Smooth muscle cell (in vitro differentiated cells): ENCODE results near the gene LDHA. TPM values are rescaled to one million over a fixed set of nuclear protein-coding genes. Genes with fewer than 3 reads are reported as not detected.
"Not testable (repeated sequence)": the region's sequence is repeated elsewhere in the genome, so short reads cannot be mapped to it uniquely, and the experiment has no call there.

Experiments
- DNase-seq: peaks from one replicate; lab custom pipeline; 2025; ENCODE audit not compliant: unreplicated experiment; lab: John Stamatoyannopoulos, UW
- H2AFZ ChIP-seq: fragments of 200-600 bp; sonication (generic); 2 replicates; pipeline ENCODE4 v1.6.0; 2016; ENCODE audit warnings: antibody characterized with exemption, low read depth, mild to moderate bottlenecking
- H3F3A ChIP-seq: fragments of 200-600 bp; sonication (generic); 2 replicates; pipeline ENCODE4 v1.6.0; 2017; ENCODE audit warnings: antibody characterized with exemption, low read depth
- H3K27ac ChIP-seq: fragments of 200-600 bp; sonication (generic); 2 replicates; pipeline ENCODE4 v1.5.1; 2016; ENCODE audit warnings: low read depth, mild to moderate bottlenecking
- H3K27me3 ChIP-seq: fragments of 200-600 bp; sonication (generic); 2 replicates; pipeline ENCODE4 v1.6.1; 2016; ENCODE audit warnings: low read depth, mild to moderate bottlenecking
- H3K36me3 ChIP-seq: fragments of 200-600 bp; sonication (generic); 2 replicates; pipeline ENCODE4 v1.5.1; 2016; ENCODE audit warnings: low read depth
- H3K4me1 ChIP-seq: fragments of 200-600 bp; sonication (generic); 2 replicates; pipeline ENCODE4 v1.5.1; 2016; ENCODE audit warnings: low read depth
- H3K4me2 ChIP-seq: fragments of 200-600 bp; sonication (generic); 2 replicates; pipeline ENCODE4 v1.6.0; 2016; ENCODE audit warnings: mild to moderate bottlenecking
- H3K4me3 ChIP-seq: fragments of 200-600 bp; sonication (generic); 2 replicates; pipeline ENCODE4 v1.5.1; 2016; ENCODE audit warnings: mild to moderate bottlenecking
- H3K79me2 ChIP-seq: fragments of 200-600 bp; sonication (generic); 2 replicates; pipeline ENCODE4 v1.6.0; 2016; ENCODE audit warnings: low read depth, mild to moderate bottlenecking
- H3K9ac ChIP-seq: fragments of 200-600 bp; sonication (generic); 2 replicates; pipeline ENCODE4 v1.6.0; 2016; ENCODE audit warnings: low read depth
- H3K9me3 ChIP-seq: fragments of 200-600 bp; sonication (generic); replicated peaks from 2 replicates; pipeline ENCODE4 v1.5.1; 2016; ENCODE audit warnings: low read depth
- H4K20me1 ChIP-seq: fragments of 200-600 bp; sonication (generic); 2 replicates; pipeline ENCODE4 v1.6.0; 2016; ENCODE audit warnings: low read depth
- WGBS: methylation state at CpG from one replicate; pipeline ENCODE4 v1.1.7; 2016; ENCODE audit warnings: low lambda C conversion rate; 5-methylcytosine and 5-hydroxymethylcytosine counted together
- polyA plus RNA-seq: library from polyadenylated mRNA; unstranded; fragments of >200 nt; fragmentation: Nextera tagmentation; extraction: Ambion mirVana; gene quantifications from 2 replicates; pipeline ENCODE4 v1.2.1, GENCODE V29; 2016
- total RNA-seq: library from RNA; depleted of rRNA; stranded (reverse); fragments of >200 nt; gene quantifications from 2 replicates; pipeline ENCODE4 v1.2.3, GENCODE V29; 2014
- TF ChIP-seq, protein P1 (sequence below): fragments of 200-600 bp; sonication (generic); IDR thresholded peaks from 2 replicates; pipeline ENCODE4 v1.5.1; 2017; ENCODE audit warnings: borderline replicate concordance, mild to moderate bottlenecking, antibody characterized with exemption; ENCODE audit not compliant: insufficient read depth, poor library complexity, severe bottlenecking

The LDHA gene
- total and polyA plus RNA-seq, 2 experiments from 2014 or later, result 1,106 to 2,158 TPM

GRCh38 chr11:18395735-18396504 is 1.6 kb downstream of the LDHA start:
- Histone ChIP-seq H3K4me1 (peaks cover 13% of the 10 kb centered on the region), H3K9ac (peak overlapping the region; percentile 90), H4K20me1 (peaks cover 63% of the 10 kb centered on the region), H3F3A (peaks cover 49% of the 10 kb centered on the region), H3K4me3 (peak overlapping the region; percentile 96), H3K4me2 (peak overlapping the region; percentile 93), H3K36me3 (peaks cover 31% of the 10 kb centered on the region), H3K27me3 (no peaks in the 10 kb centered on the region), H2AFZ (no peak overlapping the region), H3K9me3 (no peaks in the 10 kb centered on the region), H3K27ac (peak overlapping the region; percentile 90), H3K79me2 (peaks cover 57% of the 10 kb centered on the region)
- under 1% methylated on average over 46 of the region's 46 CpGs for WGBS
- TF ChIP-seq, protein P1, sequence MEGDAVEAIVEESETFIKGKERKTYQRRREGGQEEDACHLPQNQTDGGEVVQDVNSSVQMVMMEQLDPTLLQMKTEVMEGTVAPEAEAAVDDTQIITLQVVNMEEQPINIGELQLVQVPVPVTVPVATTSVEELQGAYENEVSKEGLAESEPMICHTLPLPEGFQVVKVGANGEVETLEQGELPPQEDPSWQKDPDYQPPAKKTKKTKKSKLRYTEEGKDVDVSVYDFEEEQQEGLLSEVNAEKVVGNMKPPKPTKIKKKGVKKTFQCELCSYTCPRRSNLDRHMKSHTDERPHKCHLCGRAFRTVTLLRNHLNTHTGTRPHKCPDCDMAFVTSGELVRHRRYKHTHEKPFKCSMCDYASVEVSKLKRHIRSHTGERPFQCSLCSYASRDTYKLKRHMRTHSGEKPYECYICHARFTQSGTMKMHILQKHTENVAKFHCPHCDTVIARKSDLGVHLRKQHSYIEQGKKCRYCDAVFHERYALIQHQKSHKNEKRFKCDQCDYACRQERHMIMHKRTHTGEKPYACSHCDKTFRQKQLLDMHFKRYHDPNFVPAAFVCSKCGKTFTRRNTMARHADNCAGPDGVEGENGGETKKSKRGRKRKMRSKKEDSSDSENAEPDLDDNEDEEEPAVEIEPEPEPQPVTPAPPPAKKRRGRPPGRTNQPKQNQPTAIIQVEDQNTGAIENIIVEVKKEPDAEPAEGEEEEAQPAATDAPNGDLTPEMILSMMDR, result no peak
- DNase-seq, result peak; percentile 88

- Histone ChIP-seq H3K4me2 (peak overlapping the region; percentile 41), H2AFZ (no peak overlapping the region), H3K27ac (peak overlapping the region; percentile 7), H3K9me3 (no peaks in the 10 kb centered on the region), H3K27me3 (no peaks in the 10 kb centered on the region), H3F3A (peaks cover 59% of the 10 kb centered on the region), H3K9ac (no peak overlapping the region), H3K4me3 (no peak overlapping the region), H3K79me2 (peaks cover 69% of the 10 kb centered on the region), H3K36me3 (peaks cover 41% of the 10 kb centered on the region), H3K4me1 (peaks cover 13% of the 10 kb centered on the region), H4K20me1 (peaks cover 83% of the 10 kb centered on the region)
- DNase-seq, result no peak
- 94% methylated on average over 3 of the region's 3 CpGs for WGBS
- TF ChIP-seq, protein P1, result no peak
These were observed 3.6 kb downstream of the LDHA start for GRCh38 chr11:18397921-18398320.

- not testable (repeated sequence) for H3K4me1 ChIP-seq, DNase-seq, H3K27me3 ChIP-seq, H3K9me3 ChIP-seq, H3K4me3 ChIP-seq, H3K9ac ChIP-seq, H2AFZ ChIP-seq, H3K27ac ChIP-seq, H3K4me2 ChIP-seq
- peaks cover 77% of the 10 kb centered on the region for H3F3A ChIP-seq
- H3K79me2 ChIP-seq, result peaks cover 63% of the 10 kb centered on the region
- WGBS, result 95% methylated on average over 9 of the region's 9 CpGs
- peaks cover 67% of the 10 kb centered on the region for H3K36me3 ChIP-seq
- peaks cover 100% of the 10 kb centered on the region for H4K20me1 ChIP-seq
These were observed 6.7 kb downstream of the LDHA start for GRCh38 chr11:18401077-18401476.

- Histone ChIP-seq H3K79me2 (peaks cover 36% of the 10 kb centered on the region), H3K4me3 (no peak overlapping the region), H3K4me2 (no peak overlapping the region), H3K9me3 (no peaks in the 10 kb centered on the region), H3F3A (peaks cover 89% of the 10 kb centered on the region), H4K20me1 (peaks cover 95% of the 10 kb centered on the region), H3K4me1 (no peaks in the 10 kb centered on the region), H2AFZ (no peak overlapping the region), H3K27me3 (no peaks in the 10 kb centered on the region), H3K36me3 (peaks cover 72% of the 10 kb centered on the region), H3K27ac (peak overlapping the region; percentile 3), H3K9ac (no peak overlapping the region)
- no peak for DNase-seq
- TF ChIP-seq, protein P1, result no peak
- WGBS, result 96% methylated on average over 4 of the region's 4 CpGs
These were observed 9.7 kb downstream of the LDHA start for GRCh38 chr11:18404062-18404461.

DNA sequence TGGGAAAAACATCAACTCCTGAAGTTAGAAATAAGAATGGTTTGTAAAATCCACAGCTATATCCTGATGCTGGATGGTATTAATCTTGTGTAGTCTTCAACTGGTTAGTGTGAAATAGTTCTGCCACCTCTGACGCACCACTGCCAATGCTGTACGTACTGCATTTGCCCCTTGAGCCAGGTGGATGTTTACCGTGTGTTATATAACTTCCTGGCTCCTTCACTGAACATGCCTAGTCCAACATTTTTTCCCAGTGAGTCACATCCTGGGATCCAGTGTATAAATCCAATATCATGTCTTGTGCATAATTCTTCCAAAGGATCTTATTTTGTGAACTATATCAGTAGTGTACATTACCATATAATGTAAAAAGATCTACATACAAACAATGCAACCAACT is 13.0 kb downstream of the LDHA start:
- not testable (repeated sequence) for H2AFZ ChIP-seq, H3K9me3 ChIP-seq, H3K4me1 ChIP-seq, H3K9ac ChIP-seq, H3K27me3 ChIP-seq, H3K4me3 ChIP-seq, DNase-seq, H3K4me2 ChIP-seq
- peaks cover 62% of the 10 kb centered on the region for H4K20me1 ChIP-seq
- H3F3A ChIP-seq, result peaks cover 65% of the 10 kb centered on the region
- peaks cover 49% of the 10 kb centered on the region for H3K36me3 ChIP-seq
- H3K27ac ChIP-seq, result peak overlapping the region; percentile 63
- WGBS, result 88% methylated on average over 3 of the region's 3 CpGs
- H3K79me2 ChIP-seq, result peaks cover 11% of the 10 kb centered on the region
